ENCODE measurements around the gene SDE2. TPM values are rescaled to one million over a fixed set of nuclear protein-coding genes. Genes with fewer than 3 reads are reported as not detected.

Gene SDE2
- total RNA-seq, 1 donor: 19.9 TPM

- no peak for TF ChIP-seq CTCF (IDR thresholded peaks at IDR 0.05; ENCODE audit: extremely low read depth, low read depth, low read length)
- Histone ChIP-seq H3K36me3 (ENCODE audit: insufficient read depth, low read length) (no peaks in the 10 kb centered on the region), H3K4me1 (ENCODE audit: insufficient read depth, low read length) (peaks cover 20% of the 10 kb centered on the region), H4K20me1 (ENCODE audit: insufficient read depth, low read length) (no peaks in the 10 kb centered on the region), H3K27me3 (ENCODE audit: insufficient read depth, low read length) (peaks cover 15% of the 10 kb centered on the region), H2AFZ (ENCODE audit: low read length) (no peak overlapping the region), H3K27ac (ENCODE audit: low read depth, low read length) (no peak overlapping the region), H3K79me2 (ENCODE audit: insufficient read depth, low read length) (no peaks in the 10 kb centered on the region), H3K9me3 (ENCODE audit: low read depth, low read length) (no peaks in the 10 kb centered on the region), H3K4me2 (ENCODE audit: insufficient read depth, low read length) (no peak overlapping the region), H3K4me3 (ENCODE audit: insufficient read depth, low read length) (no peak overlapping the region)
- no peak for DNase-seq (ENCODE audit: insufficient read length, low spot score, missing footprints)
These were observed 45.5 kb upstream of the SDE2 start for GRCh38 chr1:226044514-226045101.

- H4K20me1 ChIP-seq (ENCODE audit: insufficient read depth, low read length): no peaks in the 10 kb centered on the region
- H3K27me3 ChIP-seq (ENCODE audit: insufficient read depth, low read length): peaks cover 11% of the 10 kb centered on the region
- no peak for TF ChIP-seq CTCF (IDR thresholded peaks at IDR 0.05; ENCODE audit: extremely low read depth, low read depth, low read length)
These were observed 42.3 kb upstream of the SDE2 start for GRCh38 chr1:226041419-226041818.

GRCh38 chr1:226038661-226039060 lies 39.5 kb upstream of the SDE2 start:
- no peaks in the 10 kb centered on the region for H4K20me1 ChIP-seq (ENCODE audit: insufficient read depth, low read length)
- TF ChIP-seq CTCF (IDR thresholded peaks at IDR 0.05; ENCODE audit: extremely low read depth, low read depth, low read length): no peak
- H3K4me1 ChIP-seq (ENCODE audit: insufficient read depth, low read length): peaks cover 11% of the 10 kb centered on the region
- H3K79me2 ChIP-seq (ENCODE audit: insufficient read depth, low read length): no peaks in the 10 kb centered on the region
- no peaks in the 10 kb centered on the region for H3K9me3 ChIP-seq (ENCODE audit: low read depth, low read length)
- H3K36me3 ChIP-seq (ENCODE audit: insufficient read depth, low read length): no peaks in the 10 kb centered on the region
- no peak overlapping the region for H3K4me3 ChIP-seq (ENCODE audit: insufficient read depth, low read length)
- no peak overlapping the region for H3K4me2 ChIP-seq (ENCODE audit: insufficient read depth, low read length)
- no peak for DNase-seq (ENCODE audit: insufficient read length, low spot score, missing footprints)
- H3K27me3 ChIP-seq (ENCODE audit: insufficient read depth, low read length): peaks cover 11% of the 10 kb centered on the region
- H2AFZ ChIP-seq (ENCODE audit: low read length): no peak overlapping the region
- no peak overlapping the region for H3K27ac ChIP-seq (ENCODE audit: low read depth, low read length)

More at GRCh38 chr1:226041419-226041818, 42.3 kb upstream of the SDE2 start:
- Histone ChIP-seq H3K4me1 (ENCODE audit: insufficient read depth, low read length) (peaks cover 7% of the 10 kb centered on the region), H3K79me2 (ENCODE audit: insufficient read depth, low read length) (no peaks in the 10 kb centered on the region), H3K4me3 (ENCODE audit: insufficient read depth, low read length) (no peak overlapping the region), H2AFZ (ENCODE audit: low read length) (no peak overlapping the region), H3K36me3 (ENCODE audit: insufficient read depth, low read length) (no peaks in the 10 kb centered on the region), H3K4me2 (ENCODE audit: insufficient read depth, low read length) (no peak overlapping the region), H3K9me3 (ENCODE audit: low read depth, low read length) (no peaks in the 10 kb centered on the region), H3K27ac (ENCODE audit: low read depth, low read length) (no peak overlapping the region)
- no peak for DNase-seq (ENCODE audit: insufficient read length, low spot score, missing footprints)

- no peak overlapping the region for H3K27ac ChIP-seq (ENCODE audit: low read depth, low read length)
- H3K79me2 ChIP-seq (ENCODE audit: insufficient read depth, low read length): no peaks in the 10 kb centered on the region
- peaks cover 11% of the 10 kb centered on the region for H3K4me1 ChIP-seq (ENCODE audit: insufficient read depth, low read length)
- DNase-seq (ENCODE audit: insufficient read length, low spot score, missing footprints): no peak
- H3K4me3 ChIP-seq (ENCODE audit: insufficient read depth, low read length): no peak overlapping the region
- no peaks in the 10 kb centered on the region for H4K20me1 ChIP-seq (ENCODE audit: insufficient read depth, low read length)
- no peaks in the 10 kb centered on the region for H3K9me3 ChIP-seq (ENCODE audit: low read depth, low read length)
- H3K27me3 ChIP-seq (ENCODE audit: insufficient read depth, low read length): peaks cover 5% of the 10 kb centered on the region
- no peak overlapping the region for H3K4me2 ChIP-seq (ENCODE audit: insufficient read depth, low read length)
- TF ChIP-seq CTCF (IDR thresholded peaks at IDR 0.05; ENCODE audit: extremely low read depth, low read depth, low read length): no peak
- H3K36me3 ChIP-seq (ENCODE audit: insufficient read depth, low read length): no peaks in the 10 kb centered on the region
- H2AFZ ChIP-seq (ENCODE audit: low read length): no peak overlapping the region
These were observed 36.8 kb upstream of the SDE2 start for GRCh38 chr1:226035915-226036314.
